ENCODE measurements around the gene RGS18. TPM values are rescaled to one million over a fixed set of nuclear protein-coding genes. Genes with fewer than 3 reads are reported as not detected.

Gene RGS18
- total and polyA plus RNA-seq, 9 donors = 0.42 to 2.5 (median 0.95) TPM

GRCh38 chr1:192232817-192233417, 74.7 kb downstream of the RGS18 start:
- Histone ChIP-seq H3K36me3 (no peaks in the 10 kb centered on the region), H3K4me3 (no peak overlapping the region), H3K27me3 (no peaks in the 10 kb centered on the region), H3K27ac (no peak overlapping the region), H3K9me3 (no peaks in the 10 kb centered on the region), H3K4me1 (ENCODE audit: insufficient read depth) (no peaks in the 10 kb centered on the region)
- no peak for DNase-seq
- 74 to 75% (median 74%) methylated on average over 7 of the region's 7 CpGs for WGBS, 3 donors
- TF ChIP-seq CTCF (IDR thresholded peaks at IDR 0.05) = no peak
- TF ChIP-seq EP300 (IDR thresholded peaks at IDR 0.05) = no peak
- TF ChIP-seq POLR2A (IDR thresholded peaks at IDR 0.05) = no peak
- intact Hi-C loops (cut with DNase I) = no loop called here

- no peak for DNase-seq
- Histone ChIP-seq H3K4me3 (no peak overlapping the region), H3K27ac (no peak overlapping the region), H3K4me1 (ENCODE audit: insufficient read depth) (no peaks in the 10 kb centered on the region), H3K36me3 (no peaks in the 10 kb centered on the region), H3K9me3 (no peaks in the 10 kb centered on the region), H3K27me3 (no peaks in the 10 kb centered on the region)
- intact Hi-C loops (cut with DNase I) = no loop called here
- TF ChIP-seq CTCF (IDR thresholded peaks at IDR 0.05) (no peak), POLR2A (IDR thresholded peaks at IDR 0.05) (no peak), EP300 (IDR thresholded peaks at IDR 0.05) (no peak)
Measured at GRCh38 chr1:192235127-192235526, 76.9 kb downstream of the RGS18 start.

Other genes with a start within 250 kb of the RGS18 start
- gene RGS21, start 158.5 kb downstream of the RGS18 start, total RNA-seq = not detected
- not detected for gene RGS21, start 158.5 kb downstream of the RGS18 start, polyA plus RNA-seq